MM.1S (cell line): ENCODE results near the gene DCUN1D3.

Experiments used
- CTCF ChIP-seq: fragments of 300-600 bp; sonication (generic); IDR thresholded peaks from 2 replicates; pipeline ENCODE4 v1.5.1; 2016; ENCODE audit warnings: antibody characterized with exemption, low read length, mixed read lengths
- EZH2 ChIP-seq: fragments of 300-600 bp; sonication (generic); optimal IDR thresholded peaks from 2 replicates; pipeline ENCODE3; 2017; ENCODE audit warnings: low read depth, mild to moderate bottlenecking, antibody characterized with exemption, low read length, mixed read lengths

GRCh38 chr16:20811889-20812439, 88.2 kb downstream of the DCUN1D3 start:
- TF ChIP-seq EZH2, result no peak
- TF ChIP-seq CTCF, result no peak
